Measurements from ENCODE around the gene KLK14. TPM values are rescaled to one million over a fixed set of nuclear protein-coding genes. Genes with fewer than 3 reads are reported as not detected.
A peak's percentile ranks its signal among the peaks of the same experiment; 100 is the strongest.

Gene KLK14
- total and polyA plus RNA-seq, 7 donors, result 0.20 TPM; not detected in 6

DNA sequence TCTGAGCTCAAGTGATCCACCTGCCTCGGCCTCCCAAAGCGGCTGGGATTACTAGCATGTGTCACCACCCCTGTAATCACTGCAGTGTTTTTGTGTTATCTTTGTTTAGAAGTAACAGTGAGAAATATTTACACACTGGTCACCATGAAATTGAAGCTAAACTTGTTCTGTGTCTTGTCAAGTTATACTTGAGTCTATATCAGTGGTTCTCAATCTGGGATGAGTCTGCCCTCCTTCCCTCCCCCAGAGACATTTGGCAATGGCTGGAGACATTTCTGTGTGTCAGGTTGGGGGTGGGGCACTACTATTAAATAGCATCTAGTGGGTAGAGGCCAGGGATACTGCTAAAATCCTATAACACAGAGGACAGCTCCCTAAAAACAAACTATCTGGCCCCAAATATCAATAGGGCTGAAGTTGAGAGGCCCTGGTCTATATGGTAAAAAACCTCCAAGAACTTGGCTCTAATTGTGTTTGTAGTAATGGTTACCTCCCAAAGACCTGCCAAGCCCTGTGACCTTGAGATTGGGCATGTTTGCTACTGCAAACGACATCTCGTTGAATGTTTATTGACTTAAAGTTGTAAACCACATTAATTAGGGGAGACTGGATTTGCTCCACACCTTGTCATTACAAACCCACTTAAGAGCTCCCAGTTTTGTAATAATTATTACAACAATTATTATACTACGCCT is 18.6 kb upstream of the KLK14 start:
- Histone ChIP-seq H3K27me3 (ENCODE audit: insufficient read depth in 3 of 3, low read length in 2 of 3) (no peaks in the 10 kb centered on the region), H3K4me1 (peaks cover 4% of the 10 kb centered on the region), H3K4me3 (no peak overlapping the region), H3K36me3 (ENCODE audit: insufficient read depth in 1 of 2, low read depth in 1 of 2) (peaks cover 10 to 44% of the 10 kb centered on the region in 2 donors), H3K9me3 (no peaks in the 10 kb centered on the region), H3K27ac (no peak overlapping the region)
- 51 to 61% (median 53%) methylated on average over 5 of the region's 5 CpGs for WGBS, 3 donors
- intact Hi-C loops (cut with DNase I), result loop anchor here in 1 of 2 donors (10.0 kb wide), 1 partner anchor 287 kb away; no protein-coding TSS in a partner anchor
- TF ChIP-seq CTCF (IDR thresholded peaks at IDR 0.05), result no peak
- no peak for DNase-seq
- ATAC-seq, result peak in 2 of 4 donors; percentile 43 to 58

- WGBS, 3 donors, result 42 to 48% (median 47%) methylated on average over 3 of the region's 3 CpGs
- H3K4me1 ChIP-seq, result peaks cover 4% of the 10 kb centered on the region
- peaks cover 10 to 44% of the 10 kb centered on the region in 2 donors for H3K36me3 ChIP-seq (ENCODE audit: insufficient read depth in 1 of 2, low read depth in 1 of 2)
- no peak for TF ChIP-seq CTCF (IDR thresholded peaks at IDR 0.05)
- H3K9me3 ChIP-seq, result no peaks in the 10 kb centered on the region
- H3K27ac ChIP-seq, result no peak overlapping the region
- H3K4me3 ChIP-seq, result no peak overlapping the region
- no peak for DNase-seq
- H3K27me3 ChIP-seq (ENCODE audit: insufficient read depth in 3 of 3, low read length in 2 of 3), result no peaks in the 10 kb centered on the region
- ATAC-seq, result no peak
- intact Hi-C loops (cut with DNase I), result loop anchor here in 1 of 2 donors (10.0 kb wide), 1 partner anchor 286 kb away; no protein-coding TSS in a partner anchor
These were observed 17.9 kb upstream of the KLK14 start for GRCh38 chr19:51100601-51101000.

GRCh38 chr19:51099047-51099382 is 16.3 kb upstream of the KLK14 start:
- H3K27ac ChIP-seq, result no peak overlapping the region
- 67 to 77% (median 67%) methylated on average over 22 of the region's 22 CpGs for WGBS, 3 donors
- no peak for ATAC-seq
- peaks cover 4% of the 10 kb centered on the region for H3K4me1 ChIP-seq
- H3K27me3 ChIP-seq (ENCODE audit: insufficient read depth in 3 of 3, low read length in 2 of 3), result no peaks in the 10 kb centered on the region
- no peak for DNase-seq
- no peaks in the 10 kb centered on the region for H3K9me3 ChIP-seq
- peaks cover 7 to 35% of the 10 kb centered on the region in 2 donors for H3K36me3 ChIP-seq (ENCODE audit: insufficient read depth in 1 of 2, low read depth in 1 of 2)
- intact Hi-C loops (cut with DNase I), result loop anchor here in 1 of 2 donors (5.0 kb wide), 1 partner anchor 77 kb away; no protein-coding TSS in a partner anchor
- no peak for TF ChIP-seq CTCF (IDR thresholded peaks at IDR 0.05)
- H3K4me3 ChIP-seq, result no peak overlapping the region

DNA sequence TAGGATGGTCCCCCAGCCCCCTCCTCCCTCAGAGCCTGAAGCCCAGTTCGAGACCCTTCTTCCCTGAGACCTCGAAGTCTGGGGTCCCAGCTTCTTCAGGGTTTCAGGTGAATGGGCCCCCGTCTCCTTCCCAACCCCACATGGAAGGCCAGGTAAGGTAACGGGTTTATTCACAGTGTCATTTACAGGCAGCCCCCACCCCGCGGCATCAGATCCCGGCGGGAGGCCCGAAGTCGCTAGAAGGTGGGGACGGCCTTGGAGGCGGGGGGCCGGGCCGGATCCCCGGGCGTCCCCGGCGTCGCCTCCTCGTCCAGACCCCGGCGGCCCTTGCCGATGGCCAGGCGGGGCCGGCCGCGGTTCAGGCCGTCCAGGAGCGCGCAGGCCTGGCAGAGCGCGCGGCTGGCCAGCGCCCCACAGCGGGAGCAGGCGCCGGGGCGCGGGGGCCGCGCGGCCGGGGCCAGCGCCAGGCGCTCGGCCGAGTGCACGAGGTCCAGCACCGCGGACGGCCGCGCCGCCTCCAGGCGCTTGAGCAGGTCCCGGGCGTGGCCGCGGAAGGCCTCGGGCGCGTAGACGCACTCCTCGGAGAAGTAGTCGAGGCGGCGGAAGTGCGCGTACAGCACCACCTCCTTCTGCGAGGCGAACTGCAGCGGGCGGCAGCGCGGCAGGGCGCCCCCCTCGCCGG is 15.8 kb upstream of the KLK14 start:
- no peak for TF ChIP-seq CTCF (IDR thresholded peaks at IDR 0.05)
- Histone ChIP-seq H3K36me3 (ENCODE audit: insufficient read depth in 1 of 2, low read depth in 1 of 2) (peaks cover 3 to 29% of the 10 kb centered on the region in 2 donors), H3K4me1 (peaks cover 4% of the 10 kb centered on the region), H3K27ac (no peak overlapping the region), H3K9me3 (no peaks in the 10 kb centered on the region), H3K27me3 (ENCODE audit: insufficient read depth in 3 of 3, low read length in 2 of 3) (no peaks in the 10 kb centered on the region), H3K4me3 (no peak overlapping the region)
- ATAC-seq (no peak), DNase-seq (peak in 1 of 2 donors; percentile 37)
- 66 to 75% (median 74%) methylated on average over 72 to 78 of the region's 78 CpGs for WGBS, 3 donors
- intact Hi-C loops (cut with DNase I), result loop anchor here in 1 of 2 donors (5.0 kb wide), 1 partner anchor 76 kb away; no protein-coding TSS in a partner anchor
